DMS53 treated with DMSO at 0.1 percent for 48 hours (cell line): ENCODE measurements around the gene EMP2.
"Not testable (repeated sequence)": the region's sequence is repeated elsewhere in the genome, so short reads cannot be mapped to it uniquely, and the experiment has no call there.

ENCODE experiments used
- DNase-seq: peaks from one replicate; lab custom pipeline; 2025; ENCODE audit not compliant: unreplicated experiment; lab: John Stamatoyannopoulos, UW

EMP2 gene, protein sequence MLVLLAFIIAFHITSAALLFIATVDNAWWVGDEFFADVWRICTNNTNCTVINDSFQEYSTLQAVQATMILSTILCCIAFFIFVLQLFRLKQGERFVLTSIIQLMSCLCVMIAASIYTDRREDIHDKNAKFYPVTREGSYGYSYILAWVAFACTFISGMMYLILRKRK

GRCh38 chr16:10579965-10580882 lies at the start of gene EMP2:
TSS of gene EMP2 (minus strand) at chr16:10580598. CDS start at chr16:10547617, 32,981 bp downstream.
- DNase-seq, result peak; percentile 58

- no peak for DNase-seq
These were observed 49.2 kb upstream of the EMP2 start for GRCh38 chr16:10629592-10629963.

DNA sequence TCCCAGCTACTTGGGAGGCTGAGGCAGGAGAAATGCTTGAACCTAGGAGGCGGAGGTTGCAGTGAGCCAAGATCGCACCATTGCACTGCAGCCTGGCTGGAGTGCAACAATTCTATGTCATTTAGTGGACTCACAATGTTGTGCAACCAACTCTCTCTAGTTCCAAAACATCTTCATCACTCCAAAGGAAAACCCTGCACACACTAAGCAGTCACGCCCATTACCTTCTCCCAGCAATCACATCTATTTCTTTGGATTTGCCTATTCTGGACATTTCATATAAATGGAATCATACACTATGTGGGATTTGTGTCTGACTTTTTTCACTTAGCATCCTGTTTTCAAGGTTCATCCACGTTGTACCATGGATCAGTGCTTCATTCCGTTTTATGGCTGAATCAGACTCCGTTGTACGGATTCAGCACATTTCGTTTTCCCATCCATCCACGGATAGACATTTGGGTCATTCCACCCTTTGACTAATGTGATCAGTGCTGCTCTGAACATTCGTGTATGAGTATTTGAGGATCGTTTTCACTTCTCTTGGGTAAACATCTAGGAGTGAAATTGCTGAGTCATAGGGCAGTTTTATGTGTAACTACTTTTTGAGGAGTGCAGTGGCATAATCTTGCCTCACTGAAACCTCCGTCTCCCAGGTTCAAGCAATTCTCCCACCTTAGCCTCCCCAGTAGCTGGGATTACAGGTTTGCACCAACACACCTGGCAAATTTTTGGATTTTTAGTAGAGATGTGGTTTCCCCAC lies 45.4 kb upstream of the EMP2 start:
- DNase-seq, result peak; percentile 17

DNA sequence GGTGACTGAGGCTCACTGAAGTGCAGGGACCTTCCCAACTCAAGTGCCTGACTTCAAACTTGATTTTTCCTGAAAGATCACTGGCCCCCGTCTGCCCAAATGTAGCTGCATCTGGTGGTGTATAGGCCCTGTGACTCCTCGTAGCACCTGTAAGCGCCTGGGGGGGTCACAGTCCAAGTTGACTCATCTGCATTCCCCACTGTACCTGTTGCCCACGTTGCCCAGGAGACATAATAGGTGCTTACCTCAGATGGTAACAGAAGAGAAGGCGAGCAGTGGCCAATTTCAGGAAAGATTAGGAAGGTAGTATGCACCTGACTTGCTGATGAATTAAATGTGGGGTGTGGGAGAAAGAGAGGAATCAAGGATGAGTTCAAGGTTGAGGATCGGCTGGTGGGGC lies 44.1 kb upstream of the EMP2 start:
- no peak for DNase-seq

DNA sequence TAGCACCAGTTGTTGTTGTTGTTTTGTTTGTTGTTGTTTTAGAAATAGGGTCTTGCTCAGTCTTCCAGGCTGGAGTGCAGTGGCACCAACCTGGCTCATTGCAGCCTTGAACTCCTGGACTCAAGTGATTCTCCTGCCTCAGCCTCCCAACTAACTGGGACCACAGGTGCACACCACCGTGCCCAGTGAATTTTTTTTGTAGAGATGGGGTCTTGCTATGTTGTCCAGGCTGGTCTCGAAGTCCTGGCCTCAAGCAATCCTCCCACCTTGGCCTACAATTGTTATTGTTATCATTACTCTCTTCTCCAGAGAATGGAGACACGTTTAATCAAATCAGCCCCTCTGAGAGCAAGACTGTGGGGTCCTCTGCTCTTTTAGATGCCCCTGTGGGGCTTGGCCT lies 42.7 kb upstream of the EMP2 start:
- DNase-seq, result no peak

DNA sequence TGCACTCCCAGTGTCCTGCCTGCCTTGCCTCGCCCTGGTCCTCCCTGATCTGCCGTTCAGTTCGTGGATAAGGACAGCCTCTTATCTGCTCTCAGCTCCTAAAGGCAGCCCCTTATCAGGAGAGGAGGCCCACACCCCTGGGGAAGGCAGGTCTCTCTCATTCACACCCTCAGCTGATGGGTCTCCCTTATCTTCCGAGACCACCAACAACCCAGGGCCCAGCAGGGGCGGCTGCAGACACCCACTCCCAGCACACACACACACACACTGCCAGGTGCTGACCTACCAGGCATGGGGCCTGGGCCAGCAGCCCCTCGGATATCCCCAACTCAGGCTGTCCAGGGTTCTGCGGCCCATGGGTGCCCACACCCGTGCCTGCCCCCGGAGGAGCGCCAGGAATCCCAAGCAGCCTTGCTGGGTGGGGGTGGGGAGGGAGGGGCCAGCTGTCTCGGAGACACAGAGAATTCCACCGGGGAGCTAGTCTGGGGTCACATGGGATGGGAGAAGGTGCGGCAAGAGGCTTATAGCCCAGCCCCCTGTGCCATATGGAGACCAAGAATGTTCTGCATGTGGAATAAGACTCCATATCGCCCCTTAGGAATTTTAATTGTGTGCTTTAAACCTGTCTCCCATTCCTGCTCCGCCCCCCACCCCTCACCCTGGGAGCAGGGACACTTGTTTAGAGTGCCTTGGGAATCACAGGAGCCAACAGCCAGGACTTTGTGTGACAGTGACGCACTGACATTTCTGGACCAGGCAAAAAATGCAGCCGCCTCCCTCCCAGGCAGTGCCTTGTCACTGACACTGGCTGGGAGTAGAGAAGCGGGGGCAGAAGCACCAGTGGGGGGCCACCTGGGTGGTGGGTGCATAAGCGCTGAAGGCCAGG lies 41.9 kb upstream of the EMP2 start:
- no peak for DNase-seq

DNA sequence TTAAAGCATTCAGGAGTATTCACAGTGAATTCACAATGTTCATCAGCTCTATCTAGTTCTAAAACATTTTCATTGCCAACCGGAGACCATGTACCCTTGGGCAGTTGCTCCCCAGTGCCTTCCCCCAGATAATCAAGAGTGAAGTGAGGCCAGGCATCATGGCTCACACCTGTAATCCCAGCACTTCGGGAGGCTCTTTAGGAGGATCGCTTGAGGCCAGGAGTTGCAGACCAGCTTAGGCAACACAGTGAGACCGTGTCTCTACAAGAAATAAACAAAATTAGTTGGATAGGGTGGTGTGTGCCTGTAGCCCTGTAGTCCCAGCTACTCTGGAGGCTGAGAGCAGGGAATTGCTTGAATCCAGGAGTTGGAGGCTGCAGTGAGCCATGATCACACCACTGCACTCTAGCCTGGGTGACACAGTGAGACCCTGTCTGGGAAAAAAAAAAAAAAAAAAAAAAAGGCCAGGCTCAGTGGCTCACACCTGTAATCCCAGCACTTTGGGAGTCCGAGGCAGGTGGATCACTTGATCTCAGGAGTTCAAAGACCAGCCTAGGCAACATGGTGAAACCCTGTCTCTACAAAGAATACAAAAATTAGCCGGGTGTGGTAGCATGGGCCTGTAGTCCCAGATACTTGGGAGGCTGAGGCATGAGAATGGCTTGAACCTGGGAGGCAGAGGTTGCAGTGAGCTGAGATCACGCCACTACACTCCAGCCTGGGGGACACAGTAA lies 41.0 kb upstream of the EMP2 start:
- not testable (repeated sequence) for DNase-seq

- no peak for DNase-seq
These were observed 39.7 kb upstream of the EMP2 start for GRCh38 chr16:10620120-10620519.

- no peak for DNase-seq
These were observed 39.0 kb upstream of the EMP2 start for GRCh38 chr16:10619271-10619849.

- DNase-seq, result no peak
These were observed 38.4 kb upstream of the EMP2 start for GRCh38 chr16:10618710-10619209.

- no peak for DNase-seq
These were observed 37.4 kb upstream of the EMP2 start for GRCh38 chr16:10617662-10618420.

DNA sequence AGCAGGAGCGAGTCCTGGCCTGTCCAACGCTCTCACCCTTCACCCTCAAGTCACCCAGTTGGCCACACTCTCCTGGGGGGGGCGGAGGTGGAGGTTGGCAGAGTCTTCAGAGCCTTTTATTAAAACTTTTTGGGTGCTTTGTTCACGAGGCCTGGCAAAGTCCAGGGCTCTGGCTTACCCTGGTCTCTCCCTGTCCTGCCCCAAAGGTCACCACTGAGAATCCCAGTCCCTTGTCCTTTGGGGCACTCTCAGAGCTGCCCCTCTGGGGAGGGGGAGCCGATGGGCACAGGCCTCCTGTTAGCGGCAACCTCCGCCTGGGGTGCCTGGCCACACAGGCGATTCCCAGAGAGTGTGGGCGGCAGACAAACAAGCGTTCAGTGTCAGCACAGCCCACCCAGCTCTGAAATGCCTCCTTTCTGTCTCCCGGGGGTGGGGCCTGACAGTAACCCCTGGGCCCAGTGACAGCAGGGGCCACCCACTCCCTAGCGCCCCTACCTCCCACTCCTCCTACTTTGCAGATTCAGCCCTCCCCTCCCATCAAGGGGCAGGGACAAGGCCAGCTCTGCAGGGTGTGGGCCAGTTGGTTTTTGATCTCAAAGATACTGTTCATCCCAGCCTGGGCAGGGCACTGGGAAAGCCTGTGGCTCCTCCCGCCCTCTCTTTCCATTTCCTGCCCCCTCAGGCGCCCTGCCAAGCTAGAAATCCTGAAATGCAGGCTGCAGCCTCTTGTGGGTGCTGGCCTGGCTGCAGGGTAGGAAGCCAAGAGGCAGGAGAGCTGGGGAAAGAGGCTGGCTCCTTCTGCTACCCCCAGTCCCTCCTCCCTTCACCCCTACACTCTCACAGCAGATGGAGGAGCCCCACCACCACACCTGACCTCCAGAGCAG lies 36.6 kb upstream of the EMP2 start:
- DNase-seq, result peak; percentile 60

- no peak for DNase-seq
These were observed 36.0 kb upstream of the EMP2 start for GRCh38 chr16:10616419-10616755.

- DNase-seq, result no peak
These were observed 34.3 kb upstream of the EMP2 start for GRCh38 chr16:10614685-10615084.

- DNase-seq, result no peak
These were observed 33.5 kb upstream of the EMP2 start for GRCh38 chr16:10613785-10614485.

- no peak for DNase-seq
These were observed 32.3 kb upstream of the EMP2 start for GRCh38 chr16:10612649-10613179.

DNA sequence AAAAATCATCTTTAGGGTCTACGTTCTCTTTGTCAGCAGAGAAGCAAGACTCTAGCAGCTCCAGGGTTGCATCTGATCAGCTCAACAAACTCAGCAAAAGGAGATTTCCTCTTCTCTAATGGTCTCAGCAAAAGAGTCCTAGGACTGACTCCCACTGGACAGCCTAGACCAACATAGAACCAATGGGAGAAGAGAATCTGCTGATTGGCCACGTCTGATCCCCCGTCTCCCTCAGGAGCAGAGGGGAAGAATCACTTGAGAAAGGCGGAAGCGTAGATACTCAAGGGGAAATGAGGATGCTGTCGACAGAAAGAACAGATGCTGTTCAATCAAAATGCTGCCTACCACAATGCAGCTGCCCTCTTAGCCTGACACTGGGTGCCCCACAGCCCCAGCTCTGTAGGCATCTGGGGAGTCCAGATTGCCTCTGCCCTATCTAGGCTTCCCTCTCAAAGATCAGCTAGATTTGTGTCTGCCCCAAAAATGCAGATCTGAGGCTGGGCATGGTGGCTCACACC lies 31.5 kb upstream of the EMP2 start:
- no peak for DNase-seq
